Measurements from ENCODE around the gene C2CD3.
"Not testable (repeated sequence)": the region's sequence is repeated elsewhere in the genome, so short reads cannot be mapped to it uniquely, and the experiment has no call there.

C2CD3 gene

DNA sequence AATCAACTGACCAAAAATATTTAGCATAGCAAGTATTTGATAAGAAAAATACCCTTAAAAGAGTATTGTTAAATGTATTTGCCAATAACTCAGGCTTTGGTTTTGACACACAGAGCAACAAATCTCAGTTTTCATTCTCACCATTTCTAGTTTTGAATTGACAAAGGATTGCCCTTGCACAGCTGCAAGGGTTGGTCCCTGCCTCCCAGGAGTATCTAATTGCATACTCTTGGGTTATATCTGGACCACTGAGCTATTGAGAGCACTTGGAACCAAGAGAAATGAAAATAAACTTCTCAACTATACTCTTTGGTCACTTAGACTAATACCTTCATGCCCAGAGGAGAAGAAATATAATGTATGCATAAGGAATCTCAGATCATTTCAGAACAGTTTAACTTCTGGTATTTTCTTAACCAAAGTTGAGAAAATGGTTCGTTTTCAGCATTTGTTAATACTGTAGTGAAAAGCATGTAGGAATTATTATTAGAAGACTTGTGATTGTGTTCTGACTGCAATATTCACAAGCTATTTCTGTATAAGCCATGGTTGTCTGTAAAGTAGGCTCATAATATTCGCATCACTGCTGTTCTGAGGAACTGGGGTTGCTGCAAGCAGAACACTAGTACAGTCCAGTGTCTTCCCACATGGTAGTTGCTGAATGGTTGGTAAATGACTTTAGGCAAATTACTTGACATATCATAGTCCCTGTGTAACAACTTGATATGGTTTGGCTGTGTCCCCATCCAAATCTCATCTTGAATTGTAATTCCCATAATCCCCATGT, 7.9 kb downstream of the C2CD3 start:
- no peak for DNase-seq

GRCh38 chr11:74159642-74160041, 11.2 kb downstream of the C2CD3 start:
- no peak for DNase-seq

DNA sequence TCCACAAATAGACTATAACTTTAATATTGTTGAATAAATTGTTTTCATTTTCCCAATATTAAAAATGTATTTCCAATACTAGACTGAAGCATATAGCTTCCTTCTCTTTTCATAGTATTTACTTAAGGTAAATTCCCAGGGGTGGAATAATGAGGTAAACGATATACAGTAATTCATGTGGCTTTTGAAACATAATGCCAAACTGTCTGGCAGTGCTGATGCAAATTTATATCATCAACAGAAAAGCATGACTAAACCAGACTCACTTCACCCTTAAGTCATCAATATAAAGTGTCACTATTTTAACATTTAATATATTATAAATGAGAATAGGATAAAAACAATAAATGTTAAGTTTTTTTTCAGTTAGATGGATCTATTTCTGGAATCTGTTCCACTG, 13.6 kb downstream of the C2CD3 start:
- no peak for DNase-seq

DNA sequence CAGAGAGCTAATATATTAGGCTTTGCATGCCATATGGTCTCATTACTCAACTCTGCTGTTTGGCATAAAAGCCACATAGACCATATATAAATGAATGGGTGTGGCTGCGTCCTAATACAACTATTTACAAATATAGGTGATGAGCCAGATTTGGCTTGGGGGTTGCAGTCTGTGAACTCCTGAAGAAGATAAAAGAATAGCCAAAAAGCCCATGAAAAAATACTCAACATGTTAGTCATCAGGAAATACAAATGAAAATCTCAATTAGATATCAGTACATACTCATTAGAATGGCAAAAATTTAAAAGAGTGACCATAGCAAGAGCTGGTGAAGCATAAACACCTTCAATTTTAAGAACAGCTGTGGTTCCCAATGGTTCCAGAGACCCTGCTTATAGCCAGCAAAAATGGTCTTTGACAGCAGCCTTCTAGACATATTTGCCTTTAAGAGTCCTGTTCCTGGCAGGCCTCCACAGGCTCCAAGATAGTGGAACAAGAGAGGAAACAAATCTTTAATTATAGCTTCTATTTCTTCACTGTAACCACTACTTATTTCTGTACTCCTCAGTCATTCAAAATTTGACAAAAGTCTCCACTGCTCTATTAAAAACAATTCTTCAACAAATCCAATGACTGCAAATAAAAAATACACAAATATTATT, 16.1 kb downstream of the C2CD3 start:
- no peak for DNase-seq

GRCh38 chr11:74153224-74153623, 17.6 kb downstream of the C2CD3 start:
- no peak for DNase-seq

DNA sequence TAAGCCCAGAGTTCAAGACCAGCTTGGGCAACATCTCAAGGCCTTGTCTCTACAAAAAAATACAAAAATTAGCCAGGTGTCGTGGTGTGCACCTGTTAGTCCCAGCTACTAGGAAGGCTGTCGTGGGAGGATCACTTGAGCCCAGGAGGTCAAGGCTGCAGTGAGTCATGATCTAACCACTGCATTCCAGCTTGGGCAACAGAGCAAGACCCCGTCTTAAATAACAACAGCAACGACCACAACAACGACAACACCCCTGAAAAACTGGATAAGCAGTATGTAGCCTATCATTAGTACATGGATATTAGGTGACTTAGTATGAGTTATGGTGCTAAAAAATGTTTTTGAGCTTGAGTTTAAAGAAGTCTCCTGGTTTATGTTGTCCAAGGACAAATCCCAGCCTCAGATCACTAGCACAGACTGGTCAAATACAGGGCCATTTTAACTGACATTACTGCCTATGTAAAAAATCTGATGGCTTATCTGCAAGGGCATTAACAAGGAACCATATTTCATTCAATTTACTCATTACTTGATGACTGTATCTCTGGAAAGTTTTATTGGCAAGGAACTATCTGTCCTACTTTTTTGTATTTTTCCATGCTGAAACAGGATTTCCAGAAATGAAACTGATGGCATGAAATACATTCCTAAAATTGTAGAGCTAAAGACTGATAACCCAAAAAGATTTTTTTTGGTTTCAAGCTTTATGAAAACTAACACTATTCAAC, 23.4 kb downstream of the C2CD3 start:
- no peak for DNase-seq

- DNase-seq: no peak
Measured at GRCh38 chr11:74144592-74144991, 26.2 kb downstream of the C2CD3 start.

DNA sequence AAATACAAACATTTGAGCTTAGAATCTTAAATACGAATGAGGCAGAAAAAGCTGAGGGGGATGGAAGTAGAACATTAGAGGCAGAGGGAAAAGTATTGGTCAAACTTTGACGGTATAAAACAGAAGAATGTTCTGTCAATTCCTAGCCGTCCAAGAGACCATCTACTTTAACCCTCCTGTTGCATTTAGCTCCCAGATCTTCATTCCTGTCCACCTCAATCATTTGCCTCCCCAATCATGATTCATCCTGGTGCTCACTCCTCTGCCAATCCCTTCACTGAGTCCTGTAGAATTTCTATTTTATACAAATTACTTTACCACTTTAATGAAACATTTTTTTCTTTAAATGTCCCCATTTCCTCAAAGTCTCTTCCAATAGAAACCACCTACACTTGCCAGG, 28.2 kb downstream of the C2CD3 start:
- no peak for DNase-seq

DNA sequence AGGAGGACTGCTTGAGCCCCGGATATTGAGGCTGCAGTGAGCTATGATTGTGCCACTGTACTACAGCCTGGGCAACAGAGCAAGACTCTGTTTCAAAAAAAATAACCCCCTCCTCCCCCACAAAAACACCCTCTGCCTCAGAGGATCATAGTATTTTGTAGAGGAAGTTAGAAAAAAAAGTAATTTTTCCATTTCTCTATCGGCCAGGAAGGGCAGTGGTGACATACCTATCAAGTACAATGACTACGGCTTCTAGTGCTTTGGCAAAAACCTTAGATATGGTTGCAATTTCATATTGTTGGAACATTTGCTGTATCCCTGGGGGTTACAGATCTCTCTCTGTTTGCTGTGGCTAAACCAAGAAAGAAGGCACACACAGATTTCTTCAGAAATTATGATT, 28.9 kb downstream of the C2CD3 start:
- no peak for DNase-seq

GRCh38 chr11:74141241-74141695, 29.5 kb downstream of the C2CD3 start:
- DNase-seq: no peak

GRCh38 chr11:74139919-74140431, 30.8 kb downstream of the C2CD3 start:
- DNase-seq: not testable (repeated sequence)

DNA sequence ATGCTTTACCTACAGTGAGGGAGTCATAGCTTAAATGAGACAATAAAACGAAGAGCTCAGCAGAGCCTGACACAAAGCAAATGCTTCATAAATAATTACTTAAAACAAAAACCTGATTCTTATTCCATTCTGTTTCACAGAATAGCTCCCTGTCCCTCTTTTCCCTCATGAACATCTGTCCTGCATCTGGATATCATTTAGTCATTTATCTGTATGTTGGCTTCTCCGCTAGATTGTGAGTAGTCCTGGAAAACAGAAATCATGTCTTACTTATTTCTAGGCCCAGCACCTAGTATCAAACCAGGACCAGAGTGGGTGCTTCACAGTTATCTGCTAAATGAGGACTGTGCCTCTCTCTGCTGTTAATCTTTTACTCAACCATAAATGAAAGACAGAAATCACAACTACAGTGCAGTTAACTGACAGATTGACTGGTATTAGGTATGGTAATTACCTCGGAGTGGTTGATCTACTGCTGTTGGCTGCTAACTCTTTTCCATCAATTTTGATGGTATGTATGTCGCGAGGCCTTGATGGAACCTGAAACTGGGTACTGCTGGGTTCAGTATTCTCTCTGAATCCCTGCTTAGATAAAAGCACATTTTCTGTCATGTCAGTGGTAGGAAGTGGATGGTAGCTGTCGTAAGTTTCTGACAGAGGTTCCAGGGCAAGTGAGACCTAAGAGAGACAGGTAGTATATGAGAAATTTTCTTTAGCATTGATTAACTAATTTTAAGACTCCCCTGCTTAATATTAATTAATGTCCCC, 31.5 kb downstream of the C2CD3 start:
- no peak for DNase-seq

DNA sequence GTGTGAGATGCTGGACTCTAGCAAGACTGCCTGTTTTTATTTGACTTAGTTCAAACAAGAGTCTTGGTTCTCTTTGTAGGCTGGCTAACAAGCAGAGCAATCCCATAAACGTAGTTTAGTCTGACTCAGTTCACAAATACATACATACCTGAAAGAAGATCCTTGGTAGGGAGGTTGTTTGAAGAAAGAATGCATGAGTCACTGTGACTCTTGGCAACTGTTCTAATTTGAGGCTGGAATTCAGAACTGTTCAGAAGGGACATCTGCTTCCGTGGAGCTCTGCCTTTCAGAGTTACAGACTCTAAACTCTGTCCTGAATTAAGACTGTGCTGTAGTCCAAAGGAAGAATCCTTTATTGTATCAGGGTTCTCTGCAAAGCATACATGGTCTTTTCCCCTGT, 32.2 kb downstream of the C2CD3 start:
- no peak for DNase-seq

- DNase-seq: no peak
Measured at GRCh38 chr11:74138021-74138420, 32.8 kb downstream of the C2CD3 start.

DNA sequence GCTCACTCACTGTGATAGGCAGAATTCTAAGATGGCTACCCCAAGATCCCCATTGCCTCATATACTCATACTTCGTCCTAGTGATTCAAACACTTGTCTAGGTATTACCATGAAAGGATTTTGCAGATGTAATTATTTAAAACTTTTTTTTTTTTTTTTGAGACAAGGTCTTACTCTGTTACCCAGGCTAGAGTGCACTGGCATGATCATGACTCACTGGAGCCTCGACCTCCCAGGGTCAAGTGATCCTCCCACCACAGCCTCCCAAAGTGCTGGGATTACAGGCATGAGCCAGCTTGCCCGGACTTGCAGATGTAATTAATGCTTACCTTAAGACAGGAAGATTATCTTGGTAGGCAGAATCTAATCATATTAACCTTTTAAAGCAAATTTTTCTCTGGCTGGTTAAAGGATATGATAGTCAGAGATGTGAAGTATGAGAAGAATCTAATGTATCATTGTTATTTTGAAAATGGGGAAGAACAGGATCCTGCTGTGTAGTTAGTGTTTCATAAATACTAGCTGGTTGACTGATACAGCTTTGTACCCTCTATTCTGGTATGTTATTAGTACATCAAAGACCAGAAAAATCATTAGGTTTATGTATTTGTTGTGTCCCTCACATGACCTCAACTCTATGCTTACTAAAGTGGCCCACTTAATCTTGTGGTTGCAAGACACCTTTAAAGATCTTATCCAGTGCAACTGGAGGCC, 35.5 kb downstream of the C2CD3 start:
- no peak for DNase-seq

DNA sequence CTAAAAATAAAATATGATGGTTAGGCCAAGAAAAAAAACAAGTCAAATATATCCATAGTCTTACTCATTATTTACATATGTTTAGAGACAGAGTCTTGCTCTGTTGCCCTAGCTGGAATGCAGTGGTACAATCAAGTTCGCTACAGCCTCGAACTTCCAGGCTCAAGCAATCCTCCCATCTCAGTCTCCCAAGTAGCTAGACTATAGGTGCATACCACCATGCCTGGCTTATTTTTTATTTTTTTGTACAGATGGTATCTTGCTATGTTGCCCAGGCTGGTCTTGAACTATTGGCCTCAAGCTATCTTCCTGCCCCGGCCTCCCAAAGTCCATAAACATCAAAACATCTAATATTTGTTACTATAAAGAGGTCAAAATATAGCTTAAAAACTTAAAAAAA, 36.1 kb downstream of the C2CD3 start:
- no peak for DNase-seq

GRCh38 chr11:74133436-74133835, 37.4 kb downstream of the C2CD3 start:
- DNase-seq: no peak

GRCh38 chr11:74132833-74133232, 38.0 kb downstream of the C2CD3 start:
- no peak for DNase-seq

- not testable (repeated sequence) for DNase-seq
Measured at GRCh38 chr11:74129121-74129520, 41.7 kb downstream of the C2CD3 start.

- no peak for DNase-seq
Measured at GRCh38 chr11:74123008-74123448, 47.8 kb downstream of the C2CD3 start.

DNA sequence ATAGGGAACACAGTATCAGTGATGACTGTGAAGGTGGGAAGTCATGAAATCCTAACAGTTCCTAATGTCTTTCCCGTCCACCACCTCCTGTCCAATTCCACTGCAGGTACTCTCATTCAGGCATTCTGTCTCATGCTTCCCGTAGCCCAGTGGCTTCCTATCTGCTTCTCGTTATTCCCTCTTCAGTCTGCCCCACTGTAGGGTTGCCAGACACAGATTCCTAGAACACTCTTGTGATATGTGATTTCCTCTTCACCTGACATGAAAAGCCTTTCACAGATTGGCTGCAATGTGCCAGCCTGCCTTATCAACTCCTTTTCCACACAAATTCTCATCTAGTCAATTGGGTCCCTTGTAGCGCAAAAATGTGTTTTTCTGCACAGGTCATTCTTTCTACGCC, 49.0 kb downstream of the C2CD3 start:
- DNase-seq: no peak
